Measurements from ENCODE around the gene SIRT2.

DNA sequence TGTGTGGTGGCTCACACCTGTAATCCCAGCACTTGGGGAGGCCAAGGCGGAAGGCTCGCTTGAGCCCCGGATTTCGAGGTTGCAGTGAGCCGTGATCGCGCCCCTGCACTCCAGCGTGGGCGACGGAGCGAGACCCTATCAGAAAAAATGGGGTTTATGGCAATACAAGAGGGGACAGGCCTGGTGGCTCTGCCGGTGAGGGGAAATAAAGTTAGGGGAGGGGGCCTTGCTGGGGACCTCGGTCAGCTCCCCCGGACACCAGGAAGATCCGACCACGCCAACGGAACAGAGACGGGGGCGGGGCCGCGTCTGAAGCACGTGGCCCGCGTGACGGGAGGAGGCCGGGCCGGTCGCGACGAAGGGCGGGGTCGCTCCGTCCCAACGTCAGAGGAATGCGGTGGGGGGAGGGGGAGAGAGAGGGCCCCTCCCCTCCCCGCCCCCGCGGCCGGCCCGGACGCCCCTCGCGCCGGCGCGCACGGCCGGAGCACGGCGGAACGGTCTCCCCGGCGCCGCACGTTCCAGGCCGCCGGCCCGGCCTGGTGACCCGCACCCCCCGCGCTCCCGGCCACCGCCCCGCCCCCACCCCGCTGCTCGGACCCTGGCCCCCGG is 47.7 kb downstream of the SIRT2 start:
- peak in 1 of 2 donors; percentile 68 for TF ChIP-seq POLR2A (IDR thresholded peaks at IDR 0.05)
- TF ChIP-seq, protein P1, sequence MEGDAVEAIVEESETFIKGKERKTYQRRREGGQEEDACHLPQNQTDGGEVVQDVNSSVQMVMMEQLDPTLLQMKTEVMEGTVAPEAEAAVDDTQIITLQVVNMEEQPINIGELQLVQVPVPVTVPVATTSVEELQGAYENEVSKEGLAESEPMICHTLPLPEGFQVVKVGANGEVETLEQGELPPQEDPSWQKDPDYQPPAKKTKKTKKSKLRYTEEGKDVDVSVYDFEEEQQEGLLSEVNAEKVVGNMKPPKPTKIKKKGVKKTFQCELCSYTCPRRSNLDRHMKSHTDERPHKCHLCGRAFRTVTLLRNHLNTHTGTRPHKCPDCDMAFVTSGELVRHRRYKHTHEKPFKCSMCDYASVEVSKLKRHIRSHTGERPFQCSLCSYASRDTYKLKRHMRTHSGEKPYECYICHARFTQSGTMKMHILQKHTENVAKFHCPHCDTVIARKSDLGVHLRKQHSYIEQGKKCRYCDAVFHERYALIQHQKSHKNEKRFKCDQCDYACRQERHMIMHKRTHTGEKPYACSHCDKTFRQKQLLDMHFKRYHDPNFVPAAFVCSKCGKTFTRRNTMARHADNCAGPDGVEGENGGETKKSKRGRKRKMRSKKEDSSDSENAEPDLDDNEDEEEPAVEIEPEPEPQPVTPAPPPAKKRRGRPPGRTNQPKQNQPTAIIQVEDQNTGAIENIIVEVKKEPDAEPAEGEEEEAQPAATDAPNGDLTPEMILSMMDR (IDR thresholded peaks at IDR 0.05) = no peak
- peak in 2 of 3 donors; percentile 58 to 70 for TF ChIP-seq POLR2AphosphoS5 (IDR thresholded peaks at IDR 0.05)
- TF ChIP-seq EP300 (IDR thresholded peaks at IDR 0.05) = peak; percentile 55
